ENCODE data around the gene NPM1.
"Not testable (repeated sequence)": the region's sequence is repeated elsewhere in the genome, so short reads cannot be mapped to it uniquely, and the experiment has no call there.

NPM1 gene

GRCh38 chr5:171388816-171389168, 1.1 kb downstream of the NPM1 start:
- intact Hi-C loops (cut with DNase I; ENCODE audit: low total_unique reads), result no loop called here
- Histone ChIP-seq H3K27ac (peak overlapping the region; percentile 87 to 94), H3K27me3 (no peaks in the 10 kb centered on the region), H3K36me3 (peaks cover 20 to 26% (median 24%) of the 10 kb centered on the region in 3 donors), H3K4me1 (peaks cover 0 to 40% (median 18%) of the 10 kb centered on the region in 4 donors), H3K9me3 (no peaks in the 10 kb centered on the region), H3K4me3 (peak overlapping the region; percentile 73 to 88)
- TF ChIP-seq CTCF (IDR thresholded peaks at IDR 0.05), result no peak
- DNase-seq, result no peak

GRCh38 chr5:171390883-171391677, 3.4 kb downstream of the NPM1 start:
- Histone ChIP-seq H3K4me3 (no peak overlapping the region), H3K36me3 (peaks cover 33 to 49% (median 47%) of the 10 kb centered on the region in 3 donors), H3K27ac (no peak overlapping the region), H3K4me1 (peaks cover 0 to 40% (median 18%) of the 10 kb centered on the region in 4 donors), H3K9me3 (no peaks in the 10 kb centered on the region), H3K27me3 (no peaks in the 10 kb centered on the region)
- DNase-seq, result no peak
- TF ChIP-seq CTCF (IDR thresholded peaks at IDR 0.05), result no peak
- intact Hi-C loops (cut with DNase I; ENCODE audit: low total_unique reads), result loop anchor here (5.0 kb wide), 1 partner anchor 801 kb away; the partner anchor contains the start of gene EFCAB9

GRCh38 chr5:171391996-171392577, 4.4 kb downstream of the NPM1 start:
- Histone ChIP-seq H3K36me3 (peaks cover 39 to 59% (median 55%) of the 10 kb centered on the region in 3 donors), H3K4me3 (no peak overlapping the region), H3K4me1 (peaks cover 0 to 45% (median 18%) of the 10 kb centered on the region in 4 donors), H3K9me3 (no peaks in the 10 kb centered on the region), H3K27ac (no peak overlapping the region), H3K27me3 (no peaks in the 10 kb centered on the region)
- TF ChIP-seq CTCF (IDR thresholded peaks at IDR 0.05), result no peak
- no peak for DNase-seq
- intact Hi-C loops (cut with DNase I; ENCODE audit: low total_unique reads), result loop anchor here (5.0 kb wide), 1 partner anchor 800 kb away; the partner anchor contains the start of gene EFCAB9

GRCh38 chr5:171392585-171393159, 5.0 kb downstream of the NPM1 start:
- peaks cover 43 to 65% (median 58%) of the 10 kb centered on the region in 3 donors for H3K36me3 ChIP-seq
- no peak overlapping the region for H3K4me3 ChIP-seq
- DNase-seq, result no peak
- H3K4me1 ChIP-seq, result peaks cover 0 to 51% (median 18%) of the 10 kb centered on the region in 4 donors
- H3K27ac ChIP-seq, result no peak overlapping the region
- intact Hi-C loops (cut with DNase I; ENCODE audit: low total_unique reads), result loop anchor here (5.0 kb wide), 1 partner anchor 800 kb away; the partner anchor contains the start of gene EFCAB9
- no peak for TF ChIP-seq CTCF (IDR thresholded peaks at IDR 0.05)
- no peaks in the 10 kb centered on the region for H3K9me3 ChIP-seq
- no peaks in the 10 kb centered on the region for H3K27me3 ChIP-seq

GRCh38 chr5:171395042-171395441, 7.4 kb downstream of the NPM1 start:
- no peaks in the 10 kb centered on the region for H3K9me3 ChIP-seq
- H3K27me3 ChIP-seq, result no peaks in the 10 kb centered on the region
- peaks cover 49 to 87% (median 69%) of the 10 kb centered on the region in 3 donors for H3K36me3 ChIP-seq
- no peak overlapping the region for H3K27ac ChIP-seq
- no peak overlapping the region for H3K4me3 ChIP-seq
- no peak for DNase-seq
- no peak for TF ChIP-seq CTCF (IDR thresholded peaks at IDR 0.05)
- peaks cover 0 to 42% (median 13%) of the 10 kb centered on the region in 4 donors for H3K4me1 ChIP-seq
- intact Hi-C loops (cut with DNase I; ENCODE audit: low total_unique reads), result no loop called here

- Histone ChIP-seq H3K36me3 (peaks cover 64 to 99% (median 80%) of the 10 kb centered on the region in 3 donors), H3K4me1 (peaks cover 0 to 26% (median 2%) of the 10 kb centered on the region in 4 donors)
- H3K27ac ChIP-seq; DNase-seq; H3K4me3 ChIP-seq; H3K9me3 ChIP-seq; H3K27me3 ChIP-seq; intact Hi-C loops (cut with DNase I; ENCODE audit: low total_unique reads): not testable (repeated sequence)
Observed at GRCh38 chr5:171396583-171396982, 8.9 kb downstream of the NPM1 start.
